HepG2 (cell line): Measurements from ENCODE around the gene COQ10B. TPM values are rescaled to one million over a fixed set of nuclear protein-coding genes. Genes with fewer than 3 reads are reported as not detected.
A peak's percentile ranks its signal among the peaks of the same experiment; 100 is the strongest.

Source experiments
- ATM ChIP-seq: fragments of 450-650 bp; IDR thresholded peaks from 2 replicates; pipeline ENCODE4 v1.7.1; 2017; ENCODE audit warnings: mild to moderate bottlenecking, borderline replicate concordance
- FLYWCH1 ChIP-seq: sonication (generic); formaldehyde crosslinking; IDR thresholded peaks from 2 replicates; pipeline ENCODE4 v1.8.1; 2023; ENCODE audit warnings: mild to moderate bottlenecking, missing genetic modification reagents
- HOMEZ ChIP-seq: IDR thresholded peaks from 2 replicates; pipeline ENCODE4 v1.6.1; 2016; ENCODE audit warnings: low read depth
- MBNL3 ChIP-seq: fragments of 250-450 bp; sonication (Bioruptor Pico); conservative IDR thresholded peaks from 2 replicates; pipeline ENCODE4 v1.8.0; 2022; ENCODE audit warnings: mild to moderate bottlenecking, inconsistent platforms
- SKIL ChIP-seq: sonication (generic); formaldehyde crosslinking; IDR thresholded peaks from 2 replicates; pipeline ENCODE4 v1.8.0; 2022; ENCODE audit warnings: missing genetic modification reagents, mild to moderate bottlenecking, moderate library complexity, borderline replicate concordance
- SUZ12 ChIP-seq: fragments of 150-350 bp; IDR thresholded peaks from 2 replicates; pipeline ENCODE4 v1.6.1; 2014; ENCODE audit warnings: low read depth, low read length
- TCF7 ChIP-seq: sonication (generic); IDR thresholded peaks from 2 replicates; pipeline ENCODE4 v1.6.1; 2016; ENCODE audit warnings: antibody characterized with exemption, low read depth
- ZFP36 ChIP-seq: fragments of 150-350 bp; IDR thresholded peaks from 2 replicates; pipeline ENCODE4 v1.6.1; 2018; ENCODE audit warnings: borderline replicate concordance, low read length, low read depth; ENCODE audit not compliant: partially characterized antibody
- ZNF138 ChIP-seq: sonication (generic); formaldehyde crosslinking; IDR thresholded peaks from 2 replicates; pipeline ENCODE4 v1.5.0; 2020; ENCODE audit warnings: mild to moderate bottlenecking, low read depth, missing genetic modification reagents
- ZNF235 ChIP-seq: sonication (generic); formaldehyde crosslinking; IDR thresholded peaks from 2 replicates; pipeline ENCODE4 v1.8.1; 2023; ENCODE audit warnings: mild to moderate bottlenecking, missing genetic modification reagents, borderline replicate concordance
- ZNF484 ChIP-seq: sonication (generic); formaldehyde crosslinking; IDR thresholded peaks from 2 replicates; pipeline ENCODE4 v1.5.1; 2020; ENCODE audit warnings: mild to moderate bottlenecking, low read depth, missing genetic modification reagents, borderline replicate concordance
- ZNF646 ChIP-seq: sonication (generic); formaldehyde crosslinking; IDR thresholded peaks from 2 replicates; pipeline ENCODE4 v1.9.0; 2021; ENCODE audit warnings: mild to moderate bottlenecking, missing genetic modification reagents
- polyA plus RNA-seq, 8 experiments: library from polyadenylated mRNA; depleted of rRNA in 3 of 8; stranded (reverse) in 7 of 8; unstranded in 1 of 8; fragments of >200 nt; fragmentation: Illumina TruSeq in 4 of 8; extraction: Trizol in 4 of 8; gene quantifications; 2 replicates each; pipeline versions ENCODE4 v1.2.1 to v1.2.3, GENCODE V29; 2011 to 2016; ENCODE audit warnings: low read depth in 4 of 8, missing spikeins in 1 of 8, mixed read lengths in 1 of 8; ENCODE audit not compliant: insufficient read depth in 1 of 8
- total RNA-seq, 5 experiments: library from RNA; depleted of rRNA; stranded (reverse); fragments of >200 nt; fragmentation: Illumina TruSeq; extraction: Trizol; gene quantifications; 2 replicates each; pipeline ENCODE4 v1.2.3, GENCODE V29; 2016; ENCODE audit warnings: low read depth in 1 of 5

Gene COQ10B
- total and polyA plus RNA-seq, 2 of the 13 experiments (the other 11 are each of a cell fraction or from before 2014, with no cell fraction given), result 4.6 to 34.9 TPM

- TF ChIP-seq SKIL (CRISPR knock-in tag) (no peak), ZNF235 (peak; percentile 47; the same call in 1 of the 2 replicates), ZNF646 (CRISPR knock-in tag) (no peak), ZNF138 (CRISPR knock-in tag) (peak; percentile 97; the same call in 1 of the 2 replicates), TCF7 (no peak), MBNL3 (CRISPR knock-in tag) (no peak), ZNF484 (CRISPR knock-in tag) (no peak), ATM (no peak), HOMEZ (CRISPR knock-in tag) (peak; percentile 80; the same call in 1 of the 2 replicates), ZFP36 (no peak), SUZ12 (peak; percentile 63), FLYWCH1 (CRISPR knock-in tag) (no peak)
These were observed 18.5 kb upstream of the COQ10B start, which contains the start of gene SF3B1 (continued) for GRCh38 chr2:197434541-197435513.
